Measurements from ENCODE around the gene PTPN21.

Gene PTPN21

GRCh38 chr14:88452231-88452630 lies 102.6 kb downstream of the PTPN21 start:
- no peak for DNase-seq

GRCh38 chr14:88439088-88439487 lies 115.7 kb downstream of the PTPN21 start:
- DNase-seq, result no peak

GRCh38 chr14:88437658-88438057 lies 117.1 kb downstream of the PTPN21 start:
- DNase-seq, result no peak

GRCh38 chr14:88430976-88431375 lies 123.8 kb downstream of the PTPN21 start:
- DNase-seq, result no peak

GRCh38 chr14:88426271-88426670 lies 128.5 kb downstream of the PTPN21 start:
- no peak for DNase-seq

- DNase-seq, result no peak
Measured at GRCh38 chr14:88424573-88424972, 130.2 kb downstream of the PTPN21 start.

GRCh38 chr14:88422919-88423650 lies 131.7 kb downstream of the PTPN21 start:
- DNase-seq, result no peak

GRCh38 chr14:88422047-88422446 lies 132.8 kb downstream of the PTPN21 start:
- DNase-seq, result no peak

GRCh38 chr14:88421286-88421685 lies 133.5 kb downstream of the PTPN21 start:
- DNase-seq, result no peak

- no peak for DNase-seq
Measured at GRCh38 chr14:88420187-88420586, 134.6 kb downstream of the PTPN21 start.

GRCh38 chr14:88417594-88417993 lies 137.2 kb downstream of the PTPN21 start:
- DNase-seq, result no peak

All from NCI-H1694 (cell line).